NCI-H446 treated with DMSO at 0.1 percent for 48 hours (cell line): ENCODE measurements around the gene CACNA1C.

Experiments used
- DNase-seq: peaks from one replicate; lab custom pipeline; 2025; lab: John Stamatoyannopoulos, UW

The CACNA1C gene

GRCh38 chr12:2205996-2206395 lies 153.2 kb downstream of the CACNA1C start:
- no peak for DNase-seq

DNA sequence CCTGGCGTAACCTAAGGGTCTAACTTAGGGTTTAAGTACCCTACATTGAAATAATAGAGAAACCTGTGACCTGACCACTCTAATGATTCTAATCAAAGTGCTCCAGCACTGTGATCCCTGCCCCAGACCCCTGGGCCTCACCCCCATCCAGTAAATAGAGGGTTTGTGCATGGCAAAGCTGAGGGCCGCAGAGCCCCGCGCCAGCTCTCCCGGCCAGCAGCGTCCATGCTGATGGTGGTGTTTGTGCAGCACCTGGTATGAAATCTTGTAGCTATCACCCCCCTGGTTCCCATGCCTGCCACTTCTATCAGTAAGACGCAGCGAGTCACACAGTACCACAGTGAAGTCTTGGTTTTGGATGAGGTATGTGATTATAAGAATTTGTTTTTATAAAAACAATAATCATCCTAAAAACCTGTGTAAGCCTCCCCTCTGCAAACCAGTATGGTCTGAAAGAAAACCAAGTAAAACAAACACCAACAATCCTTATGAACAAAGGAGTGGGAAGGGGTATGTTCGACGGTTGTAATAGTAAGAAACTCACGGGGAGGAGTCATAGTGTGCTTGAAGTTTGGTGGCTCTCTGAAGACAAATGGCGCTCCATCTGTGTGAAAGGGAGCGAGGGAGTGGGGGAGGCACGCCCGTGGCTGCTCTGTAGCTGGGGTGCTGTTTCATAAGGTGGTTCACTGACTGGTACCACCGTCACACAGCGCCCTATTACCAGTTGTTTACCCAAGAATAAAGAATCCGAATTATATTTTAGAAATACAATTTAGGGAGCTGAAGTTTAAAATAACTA lies 156.2 kb downstream of the CACNA1C start:
- DNase-seq, result no peak

- DNase-seq, result no peak
These were observed 158.3 kb downstream of the CACNA1C start for GRCh38 chr12:2211119-2211518.

DNA sequence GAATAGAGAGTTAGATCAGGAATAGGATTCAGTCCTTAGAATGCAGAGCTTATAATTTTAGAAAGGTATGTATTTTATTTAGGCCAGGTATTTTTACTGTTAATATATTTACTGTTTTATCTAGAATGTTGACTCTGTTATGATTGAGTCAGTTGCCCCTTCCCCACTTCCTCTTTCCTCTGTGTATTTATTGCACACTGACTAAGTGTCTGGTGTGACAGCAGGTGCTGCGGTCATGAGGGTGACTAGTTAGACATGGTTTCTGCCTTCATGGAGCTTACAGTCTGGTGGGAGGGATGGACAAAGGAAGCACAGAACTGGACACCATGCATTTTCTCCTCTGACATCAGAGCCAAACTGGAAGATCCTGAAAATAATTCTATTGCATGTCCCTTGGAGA lies 159.8 kb downstream of the CACNA1C start:
- DNase-seq, result no peak

- DNase-seq, result no peak
These were observed 160.4 kb downstream of the CACNA1C start for GRCh38 chr12:2212971-2213869.

DNA sequence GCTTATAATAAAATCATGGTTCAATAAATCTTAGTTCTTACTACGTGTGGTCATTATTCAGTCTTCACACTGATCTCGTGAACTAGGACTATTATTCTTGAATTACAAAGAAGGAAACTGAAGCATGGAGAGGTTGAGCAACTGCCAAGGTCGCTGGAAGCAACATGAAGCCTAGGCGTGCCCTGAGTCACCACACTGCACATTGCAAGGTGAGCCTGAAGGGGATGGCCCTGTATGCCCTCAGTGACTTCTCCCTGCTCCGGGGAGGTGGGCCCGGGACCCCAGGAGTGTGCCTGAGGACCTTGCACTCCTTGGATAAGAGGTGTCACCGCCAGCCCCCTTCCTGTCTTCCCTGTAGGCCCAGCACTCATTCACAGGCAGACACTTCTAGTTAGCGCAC lies 161.6 kb downstream of the CACNA1C start:
- DNase-seq, result no peak

DNA sequence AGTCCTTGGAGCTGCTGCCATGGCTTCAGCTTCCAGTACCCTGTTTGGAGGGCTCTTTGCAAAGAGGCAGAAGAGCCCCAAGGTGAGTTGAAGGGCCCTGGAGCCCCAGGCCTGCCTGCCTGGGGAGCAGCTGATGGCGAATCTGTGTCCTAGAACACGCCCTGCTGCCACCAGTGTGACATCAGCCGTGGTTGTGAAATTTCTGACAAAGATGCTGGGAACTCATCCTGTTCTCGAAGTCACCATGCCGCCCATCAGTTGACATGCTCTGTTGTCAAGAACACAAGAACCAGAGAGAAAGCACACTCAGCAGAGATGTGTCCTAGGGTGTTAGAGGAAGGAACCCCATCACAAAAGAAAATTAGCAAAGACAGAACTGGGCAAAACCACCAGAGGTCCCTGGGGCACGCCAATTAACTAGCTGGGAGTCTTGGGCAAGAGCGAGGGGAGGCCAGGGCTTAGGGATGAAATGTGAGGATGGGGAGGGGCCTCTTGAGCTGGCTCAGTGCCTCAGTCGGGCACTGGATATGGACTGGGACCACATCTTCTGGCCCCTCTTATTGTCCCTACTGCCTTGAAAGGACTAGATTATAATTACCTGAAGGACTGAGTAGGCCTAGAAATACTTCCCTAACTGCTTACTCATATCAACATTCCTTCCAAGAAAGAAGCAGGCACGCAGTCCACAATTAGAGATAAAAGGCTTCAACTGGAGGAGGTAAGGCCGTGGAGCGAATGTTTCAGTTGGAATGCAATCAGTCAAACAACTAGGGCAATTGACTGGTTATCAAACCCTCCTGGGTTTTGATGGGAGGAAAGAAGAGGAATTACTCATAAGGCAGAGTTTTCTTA lies 163.1 kb downstream of the CACNA1C start:
- DNase-seq, result no peak

GRCh38 chr12:2218706-2219105 lies 165.9 kb downstream of the CACNA1C start:
- no peak for DNase-seq

- DNase-seq, result no peak
These were observed 168.3 kb downstream of the CACNA1C start for GRCh38 chr12:2221030-2221621.

DNA sequence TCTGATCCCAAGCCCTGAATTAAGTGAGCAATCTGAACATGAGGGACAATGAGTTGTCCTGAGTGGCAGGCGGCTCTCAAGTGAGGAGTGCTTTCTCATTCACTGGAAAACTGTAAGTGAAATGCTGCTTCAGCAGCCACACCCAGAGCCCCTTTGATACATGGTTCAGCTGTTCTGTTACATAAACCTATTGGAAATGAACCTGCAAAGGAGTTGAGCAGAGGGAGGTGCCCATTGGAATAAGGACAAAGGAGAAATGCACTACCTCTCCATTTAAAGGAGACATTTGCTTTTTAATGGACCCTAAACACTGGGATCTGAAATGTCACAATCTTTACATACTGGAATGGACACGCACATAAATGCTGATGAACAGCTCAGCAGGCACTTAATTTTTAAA lies 169.9 kb downstream of the CACNA1C start:
- no peak for DNase-seq

DNA sequence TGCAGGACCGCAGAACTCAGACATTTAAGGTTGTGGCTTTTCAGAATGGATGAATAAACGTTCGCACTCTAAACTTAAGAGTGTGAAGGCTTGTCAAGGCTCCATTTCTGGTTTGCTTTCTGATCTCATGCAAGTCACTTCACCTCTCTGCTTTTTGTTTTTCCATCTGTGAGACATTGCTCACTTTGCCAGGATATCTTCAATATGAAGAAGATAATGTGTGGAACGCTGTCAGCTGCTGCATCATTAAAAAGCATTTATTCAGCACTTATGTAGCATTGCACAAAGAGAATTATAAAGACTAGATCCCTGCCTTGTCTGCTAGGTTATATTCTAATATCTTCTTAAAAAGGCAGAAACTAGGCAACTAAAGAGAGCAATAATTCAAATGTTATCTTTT lies 172.2 kb downstream of the CACNA1C start:
- no peak for DNase-seq

DNA sequence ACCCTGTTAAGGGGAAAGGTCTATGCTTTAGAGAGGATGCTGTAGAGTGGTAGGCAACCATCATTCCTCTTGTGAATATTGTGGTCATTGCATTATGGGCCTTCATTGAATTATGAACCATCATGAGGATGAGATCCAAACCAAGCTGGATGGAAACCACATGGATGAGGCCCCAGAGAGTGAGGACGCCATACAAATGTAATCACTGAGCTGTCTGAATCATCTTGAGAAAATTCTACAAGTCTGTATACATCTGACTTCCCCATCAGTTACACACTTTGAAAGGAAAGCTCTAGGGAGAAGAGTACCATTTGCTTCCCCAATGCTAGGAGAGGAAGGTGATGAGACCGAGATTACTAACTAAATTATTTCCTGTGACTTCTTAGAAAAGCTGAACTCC lies 172.9 kb downstream of the CACNA1C start:
- no peak for DNase-seq

GRCh38 chr12:2226641-2227040 lies 173.9 kb downstream of the CACNA1C start:
- no peak for DNase-seq

DNA sequence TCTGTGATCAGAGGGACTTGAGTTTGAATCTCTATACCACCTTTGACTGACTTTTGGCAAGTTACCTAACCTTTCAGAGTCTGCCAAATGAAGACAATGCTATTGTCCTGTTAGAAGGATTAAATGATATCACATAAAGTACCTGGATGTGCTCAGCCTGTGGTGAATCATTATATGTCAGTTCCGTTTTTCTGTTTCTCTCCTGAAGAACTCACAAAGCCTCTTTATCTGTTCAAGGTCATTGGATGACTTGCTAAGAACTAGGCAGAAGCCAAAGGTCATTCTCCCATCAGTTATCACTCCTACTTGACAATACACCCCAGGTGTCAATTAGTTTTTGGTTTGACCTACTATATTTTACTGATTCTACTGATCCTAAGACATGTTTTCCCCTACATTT lies 174.6 kb downstream of the CACNA1C start:
- DNase-seq, result no peak

GRCh38 chr12:2228535-2228934 lies 175.7 kb downstream of the CACNA1C start:
- DNase-seq, result no peak

DNA sequence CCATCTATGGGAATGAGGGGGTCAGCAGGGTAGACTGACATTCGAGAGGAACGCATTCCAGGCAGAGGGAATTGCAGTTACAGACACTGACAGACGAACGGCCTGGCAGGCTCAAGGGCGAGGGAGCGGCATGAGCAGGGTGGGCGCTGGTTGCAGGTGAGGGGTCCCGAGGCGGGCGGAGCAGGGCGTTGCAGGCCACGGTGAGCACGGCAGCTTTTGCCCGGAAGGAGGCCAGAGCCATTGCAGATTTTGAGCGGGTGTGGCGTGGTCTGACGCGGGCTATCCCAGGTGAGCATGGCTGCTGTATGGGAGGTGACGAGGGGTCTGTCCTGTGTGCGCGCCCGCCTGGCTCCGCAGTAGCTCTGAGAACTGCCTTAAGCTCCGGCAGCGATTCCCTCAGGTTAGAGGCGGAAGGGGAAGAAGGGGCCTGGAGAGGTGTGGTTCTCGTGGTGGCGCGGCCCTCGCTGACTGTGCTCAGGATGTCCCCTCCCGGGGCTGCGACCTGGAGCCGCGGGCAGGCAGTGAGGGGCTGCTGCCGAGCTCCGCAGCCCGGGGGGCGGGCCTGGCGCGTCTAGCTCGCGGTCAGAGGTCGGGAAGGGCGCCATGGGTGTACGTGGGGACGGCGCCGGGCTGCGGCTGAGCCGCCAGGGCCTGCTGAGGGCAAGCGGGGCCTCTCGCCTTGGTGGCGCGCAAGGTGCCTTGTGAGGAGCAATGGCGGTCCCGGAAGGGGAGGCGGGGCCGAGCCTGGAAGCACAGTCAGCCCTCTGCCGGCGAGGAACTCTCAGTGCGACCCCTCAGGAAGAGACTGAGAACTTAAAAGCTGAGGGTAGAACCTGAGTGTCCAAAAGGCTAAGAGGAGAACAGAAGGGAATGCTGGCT lies 177.1 kb downstream of the CACNA1C start:
- no peak for DNase-seq

GRCh38 chr12:2231011-2231595 lies 178.3 kb downstream of the CACNA1C start:
- no peak for DNase-seq

DNA sequence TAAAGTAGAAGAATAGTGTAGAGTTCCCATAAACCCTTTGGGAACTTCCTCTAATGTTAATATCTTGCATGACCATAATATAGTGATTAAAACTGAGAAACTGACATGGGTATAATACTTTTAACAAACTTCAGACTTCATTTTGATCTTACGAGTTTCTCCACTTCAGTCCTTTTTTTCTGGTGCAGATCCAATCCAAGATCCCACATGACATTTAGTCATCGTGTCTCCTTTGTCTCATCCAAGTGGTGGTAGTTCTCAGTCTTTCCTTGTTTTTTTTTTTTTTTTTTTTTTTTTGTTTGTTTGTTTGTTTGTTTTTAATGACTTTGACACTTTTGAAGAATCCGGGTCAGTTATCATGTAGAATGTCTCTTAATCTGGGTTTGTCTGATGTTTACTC lies 179.2 kb downstream of the CACNA1C start:
- DNase-seq, result no peak

DNA sequence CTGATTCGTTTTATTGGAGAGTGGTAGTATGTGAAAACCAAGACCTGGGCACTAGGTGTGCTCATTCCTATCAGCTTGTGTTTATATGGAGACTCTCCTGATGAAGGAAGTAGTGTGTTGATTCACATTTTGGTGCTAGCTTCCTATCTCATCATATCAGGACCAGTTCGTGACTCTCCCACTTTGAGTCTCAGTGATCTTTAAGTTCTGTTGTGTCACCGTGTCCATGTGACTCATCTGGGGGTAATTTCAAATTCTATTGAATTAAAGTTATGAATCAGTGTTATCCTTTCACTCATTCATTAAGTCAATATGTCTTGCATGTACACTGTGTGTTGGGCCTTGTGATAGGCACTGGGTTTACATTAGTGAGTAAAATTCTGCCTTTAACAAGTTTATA lies 180.2 kb downstream of the CACNA1C start:
- DNase-seq, result no peak

DNA sequence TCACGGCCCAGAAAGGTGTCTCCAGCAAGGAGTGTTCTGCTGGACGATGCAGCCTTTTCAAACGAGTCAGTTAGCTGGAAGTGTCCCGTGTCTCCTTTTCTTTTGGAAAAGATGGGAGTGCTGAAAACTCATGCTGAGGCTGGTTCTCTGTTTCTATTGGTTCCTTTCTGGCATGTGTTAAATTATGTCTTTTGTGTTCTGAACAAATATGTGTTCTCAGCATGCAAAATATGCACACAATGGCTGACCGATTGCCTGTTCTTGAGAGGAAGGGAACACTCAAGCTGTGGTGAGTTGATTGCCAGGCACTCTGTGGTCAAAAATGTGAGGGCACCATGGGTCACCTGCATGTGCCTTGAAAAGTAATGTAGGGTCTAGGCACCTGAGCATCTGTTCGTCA lies 181.3 kb downstream of the CACNA1C start:
- DNase-seq, result no peak
